ENCODE results near the gene ITGB7. TPM values are rescaled to one million over a fixed set of nuclear protein-coding genes. Genes with fewer than 3 reads are reported as not detected.

The ITGB7 gene
- total RNA-seq, 1 donor from 2014 or later, result 1.3 TPM

DNA sequence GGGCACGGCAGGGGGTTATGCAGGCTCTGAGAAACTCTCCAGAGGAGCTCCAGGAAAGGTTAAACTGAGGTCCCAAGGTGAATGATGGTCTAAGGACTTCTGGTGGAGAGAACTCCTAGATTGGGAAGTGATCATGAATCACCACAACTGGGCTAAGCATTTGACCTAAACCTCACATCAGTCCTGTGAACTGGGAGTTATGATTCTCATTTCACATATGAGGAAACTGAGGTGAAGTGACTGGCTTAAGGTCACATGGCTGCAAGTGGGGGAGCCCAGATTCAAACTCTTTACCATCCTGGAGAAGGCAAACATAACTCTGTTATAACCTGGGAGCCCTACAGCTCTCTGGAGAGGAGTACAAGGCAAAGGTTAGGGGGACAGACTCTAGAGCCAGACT lies 20.8 kb upstream of the ITGB7 start:
- Histone ChIP-seq H3K27ac (ENCODE audit: low read depth, low read length) (no peak overlapping the region), H3K4me1 (ENCODE audit: insufficient read depth, low read length) (peaks cover 35% of the 10 kb centered on the region), H3K27me3 (ENCODE audit: insufficient read depth, low read length) (no peaks in the 10 kb centered on the region), H3K9ac (ENCODE audit: low read length) (no peak overlapping the region), H3K4me3 (ENCODE audit: insufficient read depth, low read depth, low read length) (no peak overlapping the region), H3K36me3 (ENCODE audit: insufficient read depth, low read length) (no peaks in the 10 kb centered on the region), H3K4me2 (ENCODE audit: low read length) (no peak overlapping the region), H3K79me2 (ENCODE audit: insufficient read depth, low read length) (no peaks in the 10 kb centered on the region), H3K9me3 (ENCODE audit: insufficient read depth, low read depth, low read length) (no peaks in the 10 kb centered on the region), H4K20me1 (ENCODE audit: insufficient read depth, low read length) (no peaks in the 10 kb centered on the region), H2AFZ (ENCODE audit: low read depth, low read length) (no peak overlapping the region)
- Mint-ChIP-seq H3K4me3 (ENCODE audit: unreplicated experiment) (no peak overlapping the region), H3K9me3 (ENCODE audit: unreplicated experiment) (no peaks in the 10 kb centered on the region), H3K27me3 (ENCODE audit: low read depth, unreplicated experiment) (peaks cover 8% of the 10 kb centered on the region), H3K36me3 (ENCODE audit: low read depth, unreplicated experiment) (peaks cover 10% of the 10 kb centered on the region), H3K27ac (ENCODE audit: unreplicated experiment) (no peak overlapping the region), H3K4me1 (ENCODE audit: low read depth, unreplicated experiment) (peaks cover 29% of the 10 kb centered on the region)
- no peak for FAIRE-seq
- no peak for DNase-seq (ENCODE audit: low read depth)
- TF ChIP-seq CTCF (IDR thresholded peaks at IDR 0.05; ENCODE audit: insufficient read depth, low read depth, low read length) (no peak), EZH2 (IDR thresholded peaks at IDR 0.05; ENCODE audit: insufficient read depth, low read length) (no peak)

GRCh38 chr12:53227341-53227740 lies 20.3 kb upstream of the ITGB7 start:
- H2AFZ ChIP-seq (ENCODE audit: low read depth, low read length), result no peak overlapping the region
- peaks cover 35% of the 10 kb centered on the region for H3K4me1 ChIP-seq (ENCODE audit: insufficient read depth, low read length)
- Mint-ChIP-seq H3K4me1 (ENCODE audit: low read depth, unreplicated experiment) (peaks cover 33% of the 10 kb centered on the region), H3K27ac (ENCODE audit: unreplicated experiment) (no peak overlapping the region), H3K4me3 (ENCODE audit: unreplicated experiment) (no peak overlapping the region), H3K27me3 (ENCODE audit: low read depth, unreplicated experiment) (peaks cover 8% of the 10 kb centered on the region), H3K9me3 (ENCODE audit: unreplicated experiment) (no peaks in the 10 kb centered on the region), H3K36me3 (ENCODE audit: low read depth, unreplicated experiment) (peaks cover 10% of the 10 kb centered on the region)
- no peak overlapping the region for H3K9ac ChIP-seq (ENCODE audit: low read length)
- no peaks in the 10 kb centered on the region for H3K36me3 ChIP-seq (ENCODE audit: insufficient read depth, low read length)
- no peak overlapping the region for H3K4me2 ChIP-seq (ENCODE audit: low read length)
- H3K27me3 ChIP-seq (ENCODE audit: insufficient read depth, low read length), result no peaks in the 10 kb centered on the region
- H4K20me1 ChIP-seq (ENCODE audit: insufficient read depth, low read length), result no peaks in the 10 kb centered on the region
- H3K4me3 ChIP-seq (ENCODE audit: insufficient read depth, low read depth, low read length), result no peak overlapping the region
- TF ChIP-seq CTCF (IDR thresholded peaks at IDR 0.05; ENCODE audit: insufficient read depth, low read depth, low read length) (no peak), EZH2 (IDR thresholded peaks at IDR 0.05; ENCODE audit: insufficient read depth, low read length) (no peak)
- no peak overlapping the region for H3K27ac ChIP-seq (ENCODE audit: low read depth, low read length)
- no peaks in the 10 kb centered on the region for H3K79me2 ChIP-seq (ENCODE audit: insufficient read depth, low read length)
- no peak for DNase-seq (ENCODE audit: low read depth)
- no peak for FAIRE-seq
- no peaks in the 10 kb centered on the region for H3K9me3 ChIP-seq (ENCODE audit: insufficient read depth, low read depth, low read length)

- Histone ChIP-seq H3K4me3 (ENCODE audit: insufficient read depth, low read depth, low read length) (no peak overlapping the region), H3K4me2 (ENCODE audit: low read length) (no peak overlapping the region), H3K27ac (ENCODE audit: low read depth, low read length) (no peak overlapping the region), H3K9ac (ENCODE audit: low read length) (no peak overlapping the region), H3K27me3 (ENCODE audit: insufficient read depth, low read length) (no peaks in the 10 kb centered on the region), H3K36me3 (ENCODE audit: insufficient read depth, low read length) (no peaks in the 10 kb centered on the region), H4K20me1 (ENCODE audit: insufficient read depth, low read length) (no peaks in the 10 kb centered on the region), H3K79me2 (ENCODE audit: insufficient read depth, low read length) (no peaks in the 10 kb centered on the region), H2AFZ (ENCODE audit: low read depth, low read length) (no peak overlapping the region), H3K4me1 (ENCODE audit: insufficient read depth, low read length) (peaks cover 40% of the 10 kb centered on the region), H3K9me3 (ENCODE audit: insufficient read depth, low read depth, low read length) (no peaks in the 10 kb centered on the region)
- Mint-ChIP-seq H3K27me3 (ENCODE audit: low read depth, unreplicated experiment) (peaks cover 8% of the 10 kb centered on the region), H3K4me1 (ENCODE audit: low read depth, unreplicated experiment) (peaks cover 37% of the 10 kb centered on the region), H3K4me3 (ENCODE audit: unreplicated experiment) (no peak overlapping the region), H3K9me3 (ENCODE audit: unreplicated experiment) (no peaks in the 10 kb centered on the region), H3K36me3 (ENCODE audit: low read depth, unreplicated experiment) (peaks cover 10% of the 10 kb centered on the region), H3K27ac (ENCODE audit: unreplicated experiment) (no peak overlapping the region)
- TF ChIP-seq EZH2 (IDR thresholded peaks at IDR 0.05; ENCODE audit: insufficient read depth, low read length), result no peak
- TF ChIP-seq CTCF (IDR thresholded peaks at IDR 0.05; ENCODE audit: insufficient read depth, low read depth, low read length), result no peak
- no peak for FAIRE-seq
- DNase-seq (ENCODE audit: low read depth), result no peak
Measured at GRCh38 chr12:53226815-53227214, 19.8 kb upstream of the ITGB7 start.

Measured in astrocyte (in vitro differentiated cells and primary cell).